ENCODE measurements around the gene KCNQ4.
A peak's percentile ranks its signal among the peaks of the same experiment; 100 is the strongest.

The KCNQ4 gene

DNA sequence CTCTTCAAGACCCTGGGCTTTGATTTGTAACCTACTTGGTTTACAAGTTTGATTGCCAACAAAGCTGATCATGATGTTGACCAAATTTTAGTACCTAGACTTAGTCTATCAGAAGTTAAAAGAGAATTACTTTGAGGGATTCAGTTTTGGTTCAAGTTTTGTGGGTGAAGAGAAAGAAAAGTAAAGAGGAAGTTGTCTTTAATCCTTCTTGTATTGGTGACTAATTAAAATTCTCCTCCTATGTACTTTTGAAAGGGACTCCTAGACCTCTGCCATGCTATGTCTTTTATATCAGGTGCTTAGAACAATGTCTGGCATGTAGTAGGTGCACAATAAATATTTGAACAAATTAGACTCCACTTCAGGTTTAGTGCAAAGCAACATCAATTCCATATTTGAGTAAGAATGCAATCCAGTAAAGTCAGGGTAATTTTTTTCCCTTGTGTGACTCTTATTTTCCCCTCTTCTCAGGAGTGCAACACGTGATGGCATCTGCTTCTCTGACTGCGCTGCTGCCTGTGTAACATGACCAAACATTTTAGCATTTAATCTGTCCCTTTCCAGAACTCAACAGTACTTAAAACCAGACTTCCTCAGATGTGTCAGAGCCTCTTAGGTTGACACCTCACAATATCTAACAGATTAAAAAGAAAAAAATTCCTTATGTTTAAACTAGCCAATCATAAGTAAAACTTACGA is 41.1 kb upstream of the KCNQ4 start:
- H3K36me3 ChIP-seq (replicated peaks; ENCODE audit: low read depth, low read length), result peaks cover 44% of the 10 kb centered on the region
- H3K27ac ChIP-seq (ENCODE audit: low read length), result peak overlapping the region; percentile 83
- H3K9me3 ChIP-seq (ENCODE audit: insufficient read depth, low read length), result no peaks in the 10 kb centered on the region
- no peaks in the 10 kb centered on the region for H3K27me3 ChIP-seq (ENCODE audit: low read depth, low read length)
- peak overlapping the region; percentile 13; the same call in 1 of the 2 replicates for H3K4me3 ChIP-seq (ENCODE audit: low read length)
- H3K4me2 ChIP-seq (ENCODE audit: low read length), result peak overlapping the region; percentile 61
- H3K4me1 ChIP-seq (ENCODE audit: low read length), result peaks cover 35% of the 10 kb centered on the region
- H4K20me1 ChIP-seq (ENCODE audit: insufficient read depth, low read length), result no peaks in the 10 kb centered on the region
- H3K9ac ChIP-seq (ENCODE audit: low read length), result peak overlapping the region; percentile 37; the same call in 1 of the 2 replicates
- H3K79me2 ChIP-seq (ENCODE audit: low read length), result peaks cover 31% of the 10 kb centered on the region
- TF ChIP-seq, protein P1, sequence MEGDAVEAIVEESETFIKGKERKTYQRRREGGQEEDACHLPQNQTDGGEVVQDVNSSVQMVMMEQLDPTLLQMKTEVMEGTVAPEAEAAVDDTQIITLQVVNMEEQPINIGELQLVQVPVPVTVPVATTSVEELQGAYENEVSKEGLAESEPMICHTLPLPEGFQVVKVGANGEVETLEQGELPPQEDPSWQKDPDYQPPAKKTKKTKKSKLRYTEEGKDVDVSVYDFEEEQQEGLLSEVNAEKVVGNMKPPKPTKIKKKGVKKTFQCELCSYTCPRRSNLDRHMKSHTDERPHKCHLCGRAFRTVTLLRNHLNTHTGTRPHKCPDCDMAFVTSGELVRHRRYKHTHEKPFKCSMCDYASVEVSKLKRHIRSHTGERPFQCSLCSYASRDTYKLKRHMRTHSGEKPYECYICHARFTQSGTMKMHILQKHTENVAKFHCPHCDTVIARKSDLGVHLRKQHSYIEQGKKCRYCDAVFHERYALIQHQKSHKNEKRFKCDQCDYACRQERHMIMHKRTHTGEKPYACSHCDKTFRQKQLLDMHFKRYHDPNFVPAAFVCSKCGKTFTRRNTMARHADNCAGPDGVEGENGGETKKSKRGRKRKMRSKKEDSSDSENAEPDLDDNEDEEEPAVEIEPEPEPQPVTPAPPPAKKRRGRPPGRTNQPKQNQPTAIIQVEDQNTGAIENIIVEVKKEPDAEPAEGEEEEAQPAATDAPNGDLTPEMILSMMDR (IDR thresholded peaks at IDR 0.05; ENCODE audit: low read depth, low read length), result no peak
- no peak for TF ChIP-seq EZH2phosphoT487 (IDR thresholded peaks at IDR 0.05; ENCODE audit: low read depth)
- no peak overlapping the region for H2AFZ ChIP-seq (ENCODE audit: low read depth, low read length)

DNA sequence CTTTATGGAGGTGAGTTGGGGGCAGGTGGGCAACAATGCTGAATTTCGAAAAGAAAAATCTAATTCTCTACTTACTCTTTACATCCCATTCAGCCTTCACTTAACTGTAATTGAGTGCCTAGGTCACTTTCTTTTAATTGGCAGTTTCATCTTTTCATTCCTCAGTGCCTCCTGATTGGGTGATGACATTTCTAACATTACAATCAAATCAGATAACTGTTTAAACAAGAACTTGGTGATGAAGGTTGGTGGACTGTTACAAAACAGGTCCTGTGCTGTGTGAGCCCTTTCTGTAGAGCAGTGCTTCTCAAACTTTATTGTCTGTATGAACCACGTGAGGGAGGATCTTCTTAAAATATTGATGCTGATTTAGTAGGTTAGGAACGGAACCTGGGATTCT is 40.1 kb upstream of the KCNQ4 start:
- peak overlapping the region; percentile 61 for H3K4me2 ChIP-seq (ENCODE audit: low read length)
- peak overlapping the region; percentile 83 for H3K27ac ChIP-seq (ENCODE audit: low read length)
- H3K9ac ChIP-seq (ENCODE audit: low read length), result peak overlapping the region; percentile 37; the same call in 1 of the 2 replicates
- no peak overlapping the region for H2AFZ ChIP-seq (ENCODE audit: low read depth, low read length)
- no peaks in the 10 kb centered on the region for H4K20me1 ChIP-seq (ENCODE audit: insufficient read depth, low read length)
- no peaks in the 10 kb centered on the region for H3K27me3 ChIP-seq (ENCODE audit: low read depth, low read length)
- H3K36me3 ChIP-seq (replicated peaks; ENCODE audit: low read depth, low read length), result peaks cover 49% of the 10 kb centered on the region
- no peaks in the 10 kb centered on the region for H3K9me3 ChIP-seq (ENCODE audit: insufficient read depth, low read length)
- H3K79me2 ChIP-seq (ENCODE audit: low read length), result peaks cover 31% of the 10 kb centered on the region
- H3K4me1 ChIP-seq (ENCODE audit: low read length), result peaks cover 35% of the 10 kb centered on the region
- no peak overlapping the region for H3K4me3 ChIP-seq (ENCODE audit: low read length)
- TF ChIP-seq, protein P1 (IDR thresholded peaks at IDR 0.05; ENCODE audit: low read depth, low read length), result no peak
- no peak for TF ChIP-seq EZH2phosphoT487 (IDR thresholded peaks at IDR 0.05; ENCODE audit: low read depth)

DNA sequence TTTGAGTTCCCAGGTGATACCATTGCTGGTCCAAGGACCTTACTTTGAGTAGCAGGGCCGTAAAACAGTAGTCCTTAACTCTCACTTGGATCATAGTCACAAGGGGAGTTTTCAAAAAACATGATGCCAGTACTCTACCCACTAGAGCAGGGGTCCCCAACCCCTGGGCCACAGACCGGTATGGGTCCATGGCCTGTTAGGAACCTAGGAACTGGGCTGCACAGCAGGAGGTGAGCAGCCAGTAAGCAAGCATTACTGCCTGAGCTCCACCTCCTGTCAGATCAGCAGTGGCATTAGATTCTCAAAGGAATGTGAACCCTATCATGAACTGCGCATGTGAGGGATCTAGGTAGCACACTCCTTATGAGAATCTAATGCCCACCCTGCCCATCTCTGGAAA is 39.7 kb upstream of the KCNQ4 start:
- no peak overlapping the region for H2AFZ ChIP-seq (ENCODE audit: low read depth, low read length)
- H3K36me3 ChIP-seq (replicated peaks; ENCODE audit: low read depth, low read length), result peaks cover 51% of the 10 kb centered on the region
- no peak for TF ChIP-seq EZH2phosphoT487 (IDR thresholded peaks at IDR 0.05; ENCODE audit: low read depth)
- H3K9ac ChIP-seq (ENCODE audit: low read length), result no peak overlapping the region
- H3K79me2 ChIP-seq (ENCODE audit: low read length), result peaks cover 31% of the 10 kb centered on the region
- H4K20me1 ChIP-seq (ENCODE audit: insufficient read depth, low read length), result no peaks in the 10 kb centered on the region
- peaks cover 35% of the 10 kb centered on the region for H3K4me1 ChIP-seq (ENCODE audit: low read length)
- H3K27ac ChIP-seq (ENCODE audit: low read length), result peak overlapping the region; percentile 83; the same call in 1 of the 2 replicates
- H3K27me3 ChIP-seq (ENCODE audit: low read depth, low read length), result no peaks in the 10 kb centered on the region
- H3K4me3 ChIP-seq (ENCODE audit: low read length), result no peak overlapping the region
- H3K9me3 ChIP-seq (ENCODE audit: insufficient read depth, low read length), result no peaks in the 10 kb centered on the region
- H3K4me2 ChIP-seq (ENCODE audit: low read length), result no peak overlapping the region

DNA sequence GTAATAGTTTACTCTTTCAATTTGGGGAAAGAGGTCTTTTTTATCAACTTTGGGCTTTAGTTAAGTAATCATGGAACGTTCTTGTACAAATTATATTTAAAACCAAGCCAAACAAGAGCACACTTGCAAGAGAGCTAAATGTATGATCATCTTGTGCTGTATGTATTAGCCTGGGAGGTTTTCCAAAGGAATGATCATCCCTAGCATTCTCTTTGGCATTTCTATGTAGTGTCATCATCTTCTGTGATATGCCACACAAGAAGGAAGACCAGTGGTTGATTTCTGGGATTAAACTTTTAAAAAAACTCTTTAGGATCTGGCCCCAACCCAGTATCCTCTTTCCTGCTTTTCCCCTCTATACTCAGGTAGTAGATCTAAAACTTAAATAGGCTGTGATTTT is 38.4 kb upstream of the KCNQ4 start:
- no peak for TF ChIP-seq EZH2phosphoT487 (IDR thresholded peaks at IDR 0.05; ENCODE audit: low read depth)
- TF ChIP-seq, protein P1 (IDR thresholded peaks at IDR 0.05; ENCODE audit: low read depth, low read length), result no peak
- peaks cover 31% of the 10 kb centered on the region for H3K79me2 ChIP-seq (ENCODE audit: low read length)
- H3K36me3 ChIP-seq (replicated peaks; ENCODE audit: low read depth, low read length), result peaks cover 49% of the 10 kb centered on the region

More for the DNA sequence above, 38.4 kb upstream of the KCNQ4 start:
- H3K27ac ChIP-seq (ENCODE audit: low read length), result no peak overlapping the region
- H3K4me1 ChIP-seq (ENCODE audit: low read length), result peaks cover 35% of the 10 kb centered on the region
- H4K20me1 ChIP-seq (ENCODE audit: insufficient read depth, low read length), result no peaks in the 10 kb centered on the region
- H3K4me2 ChIP-seq (ENCODE audit: low read length), result no peak overlapping the region
- H3K27me3 ChIP-seq (ENCODE audit: low read depth, low read length), result no peaks in the 10 kb centered on the region
- H3K9ac ChIP-seq (ENCODE audit: low read length), result no peak overlapping the region
- H2AFZ ChIP-seq (ENCODE audit: low read depth, low read length), result no peak overlapping the region
- H3K4me3 ChIP-seq (ENCODE audit: low read length), result no peak overlapping the region
- no peaks in the 10 kb centered on the region for H3K9me3 ChIP-seq (ENCODE audit: insufficient read depth, low read length)
